GM10248 (cell line): ENCODE measurements around the gene PCDHGA12.
"Not testable (repeated sequence)": the region's sequence is repeated elsewhere in the genome, so short reads cannot be mapped to it uniquely, and the experiment has no call there.

Source experiments
- CTCF ChIA-PET: fragments of 300-600 bp; sonication (Branson Sonifier 250); formaldehyde crosslinking; extraction: SDS; loops from one replicate; lab custom pipeline; 2021; ENCODE audit warnings: antibody characterized with exemption; lab: Yijun Ruan, JAX
- POLR2A ChIA-PET: fragments of 350-650 bp; sonication (Branson Sonifier 250); formaldehyde crosslinking; extraction: SDS; loops from one replicate; lab custom pipeline; 2020; ENCODE audit warnings: antibody characterized with exemption; lab: Yijun Ruan, JAX
- DNase-seq: peaks from one replicate; pipeline ENCODE4 v3.0.0; 2012; ENCODE audit errors: extremely low spot score
- CTCF ChIP-seq: IDR thresholded peaks from 2 replicates; pipeline ENCODE4 v1.5.1; 2012; ENCODE audit warnings: mild to moderate bottlenecking, low read depth; ENCODE audit errors: extremely low read depth, missing control alignments, control extremely low read depth

Gene PCDHGA12

GRCh38 chr5:141389153-141390042 is 40.9 kb upstream of the PCDHGA12 start:
- CTCF ChIA-PET, result interaction anchor here (0.7 to 1.1 kb wide), 2 partner anchors 10 to 61 kb away, joined by 3 read pairs; no protein-coding TSS in a partner anchor
- TF ChIP-seq CTCF, result no peak
- DNase-seq, result no peak
- POLR2A ChIA-PET, result no interaction called here

GRCh38 chr5:141392429-141393198 is 37.7 kb upstream of the PCDHGA12 start, which contains the start of gene PCDHGA8:
Gene PCDHGA8 (plus strand): TSS chr5:141392633. CDS start chr5:141392814, 181 bp downstream.
- no peak for DNase-seq
- ChIA-PET POLR2A (no interaction called here), CTCF (interaction anchor here (0.7 to 1.6 kb wide), 4 partner anchors 73 to 574 kb away, joined by 3 to 4 read pairs (median 3); no protein-coding TSS in a partner anchor)
- no peak for TF ChIP-seq CTCF

- no peak for DNase-seq
- TF ChIP-seq CTCF, result no peak
- ChIA-PET POLR2A (no interaction called here), CTCF (interaction anchor here (0.7 to 1.2 kb wide), 3 partner anchors 165 to 575 kb away, joined by 3 read pairs; no protein-coding TSS in a partner anchor)
Observed at GRCh38 chr5:141393267-141393666, 37.0 kb upstream of the PCDHGA12 start.

GRCh38 chr5:141394401-141395187 is 35.7 kb upstream of the PCDHGA12 start:
- POLR2A ChIA-PET, result not testable (repeated sequence)
- CTCF ChIA-PET, result interaction anchor here (0.7 to 2.9 kb wide), 4 partner anchors 13 to 75 kb away, joined by 3 to 7 read pairs (median 6); partner anchors contain the start of genes PCDHGB6 and TAF7

GRCh38 chr5:141397756-141398551 is 32.4 kb upstream of the PCDHGA12 start, which contains the start of gene PCDHGB5:
Gene PCDHGB5 (plus strand): TSS chr5:141397947. CDS start chr5:141398128, 181 bp downstream.
- POLR2A ChIA-PET, result not testable (repeated sequence)

More at GRCh38 chr5:141394401-141395187, 35.7 kb upstream of the PCDHGA12 start:
- DNase-seq, result not testable (repeated sequence)

More at GRCh38 chr5:141397756-141398551, 32.4 kb upstream of the PCDHGA12 start, which contains the start of gene PCDHGB5:
- CTCF ChIA-PET, result interaction anchor here (0.7 to 2.9 kb wide), 7 partner anchors 10 to 169 kb away, joined by 3 to 15 read pairs (median 5); partner anchors contain the start of genes PCDHGA10, PCDHGA12, PCDHGB6 and PCDHGB7
- peak; percentile 40 for TF ChIP-seq CTCF
- DNase-seq, result peak; percentile 71
